HFF-Myc (cell line): Measurements from ENCODE around the gene L1CAM.

Experiments used
- DNase-seq: peaks from one replicate; pipeline ENCODE4 v3.0.0-alpha.2; 2011; ENCODE audit warnings: low read depth; ENCODE audit errors: extremely low read depth
- H3K4me3 ChIP-seq: replicated peaks from 2 replicates; pipeline ENCODE4 v1.5.1; 2011; ENCODE audit warnings: low read depth, mild to moderate bottlenecking, control low read depth, low read length
- CTCF ChIP-seq: IDR thresholded peaks from 2 replicates; pipeline ENCODE4 v1.5.1; 2012; ENCODE audit warnings: mild to moderate bottlenecking, low read depth, low read length, control low read depth; ENCODE audit errors: missing control alignments

Gene L1CAM

GRCh38 chrX:153869473-153870287 lies 16.3 kb downstream of the L1CAM start:
- H3K4me3 ChIP-seq: no peak overlapping the region
- no peak for TF ChIP-seq CTCF
- DNase-seq: no peak

- DNase-seq: no peak
- no peak for TF ChIP-seq CTCF
- H3K4me3 ChIP-seq: no peak overlapping the region
Measured at GRCh38 chrX:153868576-153869472, 17.1 kb downstream of the L1CAM start.

- no peak for TF ChIP-seq CTCF
- no peak overlapping the region for H3K4me3 ChIP-seq
- no peak for DNase-seq
Measured at GRCh38 chrX:153867671-153868070, 18.3 kb downstream of the L1CAM start.

GRCh38 chrX:153867139-153867538 lies 18.8 kb downstream of the L1CAM start:
- DNase-seq: no peak
- no peak overlapping the region for H3K4me3 ChIP-seq
- no peak for TF ChIP-seq CTCF

GRCh38 chrX:153866302-153867019 lies 19.5 kb downstream of the L1CAM start:
- no peak for DNase-seq
- H3K4me3 ChIP-seq: no peak overlapping the region
- TF ChIP-seq CTCF: no peak

- H3K4me3 ChIP-seq: no peak overlapping the region
- TF ChIP-seq CTCF: no peak
- no peak for DNase-seq
Measured at GRCh38 chrX:153865685-153866084, 20.3 kb downstream of the L1CAM start.
